K562 treated with DMSO at 1 percent for 24 hours (cell line): ENCODE results near the gene CDK5R2. TPM values are rescaled to one million over a fixed set of nuclear protein-coding genes. Genes with fewer than 3 reads are reported as not detected.

Experiments
- total RNA-seq: library from RNA; unstranded; fragments of 300-600 nt; gene quantifications from 2 replicates; pipeline ENCODE4 v1.2.3, GENCODE V29; 2022; ENCODE audit warnings: low read depth; ENCODE audit not compliant: insufficient read depth

Gene CDK5R2
- 0.57 and 0.76 TPM in 2 replicates for total RNA-seq

GRCh38 chr2:218959141-218959731 lies at the start of gene CDK5R2:
Gene CDK5R2 (plus strand): TSS chr2:218959666. CDS start chr2:218959821, 155 bp downstream.

GRCh38 chr2:218985021-218985324 lies 25.5 kb downstream of the CDK5R2 start, which contains the start of gene FEV:
Gene FEV (minus strand): TSS chr2:218985184. CDS start chr2:218985075, 109 bp downstream.

GRCh38 chr2:218993345-218994315 lies 34.2 kb downstream of the CDK5R2 start, which contains the start of gene CRYBA2:
Gene CRYBA2 (minus strand): TSS chr2:218993422. CDS start chr2:218993176, 246 bp downstream.

Other genes starting within 250 kb of the CDK5R2 start
- gene TTLL4, start 248.8 kb upstream of the CDK5R2 start, total RNA-seq = 44.1 and 44.3 TPM in 2 replicates
- gene CYP27A1, start 177.5 kb upstream of the CDK5R2 start, total RNA-seq = 0.15 TPM in 1 of 2 replicates, not detected in the other
- not detected in 2 replicates for gene PRKAG3, start 127.9 kb upstream of the CDK5R2 start, total RNA-seq
- gene WNT6, start 99.9 kb upstream of the CDK5R2 start, total RNA-seq = not detected in 2 replicates
- gene WNT10A, start 78.8 kb upstream of the CDK5R2 start, total RNA-seq = 0.20 TPM in 1 of 2 replicates, not detected in the other
- gene FEV, start 25.5 kb downstream of the CDK5R2 start, total RNA-seq = 0.69 and 0.71 TPM in 2 replicates
- gene CRYBA2, start 33.8 kb downstream of the CDK5R2 start, total RNA-seq = not detected in 2 replicates
- not detected in 2 replicates for gene CFAP65, start 81.8 kb downstream of the CDK5R2 start, total RNA-seq
- not detected in 2 replicates for gene IHH, start 101.3 kb downstream of the CDK5R2 start, total RNA-seq
- 12.2 and 12.3 TPM in 2 replicates for gene NHEJ1, start 201.1 kb downstream of the CDK5R2 start, total RNA-seq
- 0.38 and 0.43 TPM in 2 replicates for gene SLC23A3, start 210.4 kb downstream of the CDK5R2 start, total RNA-seq
- gene CNPPD1, start 217.3 kb downstream of the CDK5R2 start, total RNA-seq = 65.7 and 71.2 TPM in 2 replicates
- 34.7 and 36.3 TPM in 2 replicates for gene RETREG2, start 218.6 kb downstream of the CDK5R2 start, total RNA-seq
- gene ZFAND2B, start 247.1 kb downstream of the CDK5R2 start, total RNA-seq = 39.5 and 43.7 TPM in 2 replicates